GM12891 (cell line): ENCODE measurements around the gene ATP2C1.
"Not testable (repeated sequence)": the region's sequence is repeated elsewhere in the genome, so short reads cannot be mapped to it uniquely, and the experiment has no call there.

Source experiments
- DNase-seq: peaks from one replicate; pipeline ENCODE4 v3.0.0; 2011; ENCODE audit warnings: low spot score; ENCODE audit not compliant: insufficient read length
- FAIRE-seq: peaks from 2 replicates; lab custom pipeline; 2011; peaks lifted over from hg19 to GRCh38; lab: Jason Lieb, UNC
- PAX5 ChIP-seq: IDR thresholded peaks from 2 replicates; pipeline ENCODE4 v1.6.1; 2011; ENCODE audit warnings: low read length, moderate library complexity, mild to moderate bottlenecking; ENCODE audit not compliant: insufficient read depth, severe bottlenecking
- POLR2A ChIP-seq: IDR thresholded peaks from 2 replicates; pipeline ENCODE4 v1.6.1; 2011; ENCODE audit warnings: low read depth, low read length, control low read depth
- POLR2AphosphoS5 ChIP-seq: IDR thresholded peaks from 2 replicates; pipeline ENCODE4 v1.6.1; 2011; ENCODE audit warnings: low read depth, low read length, control low read depth
- POU2F2 ChIP-seq: IDR thresholded peaks from 2 replicates; pipeline ENCODE4 v1.6.1; 2011; ENCODE audit warnings: low read depth, mild to moderate bottlenecking, control low read depth, low read length, moderate library complexity
- SPI1 ChIP-seq: IDR thresholded peaks from 2 replicates; pipeline ENCODE4 v1.6.1; 2011; ENCODE audit warnings: low read depth, low read length, control low read depth
- TAF1 ChIP-seq: IDR thresholded peaks from 2 replicates; pipeline ENCODE4 v1.6.1; 2011; ENCODE audit warnings: low read depth, low read length, control low read depth

Gene ATP2C1

DNA sequence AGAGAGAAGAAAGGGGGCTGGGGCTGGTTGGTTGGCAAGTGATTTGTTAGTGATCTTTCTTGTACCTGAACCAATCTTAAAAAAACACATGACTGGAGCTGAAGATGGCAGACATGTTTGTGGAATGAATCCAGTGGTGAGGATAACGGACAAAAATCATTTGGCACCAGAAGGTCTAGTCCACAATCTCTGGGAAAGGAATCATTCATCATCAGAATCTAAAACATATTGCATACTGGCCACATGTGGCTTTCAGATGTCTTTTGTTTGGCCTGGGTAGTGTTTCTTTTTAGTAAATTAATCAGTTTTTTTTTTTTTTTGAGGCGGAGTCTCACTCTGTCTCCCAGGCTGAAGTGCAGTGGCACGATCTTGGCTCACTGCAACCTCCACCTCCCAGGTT lies 137.8 kb downstream of the ATP2C1 start:
- FAIRE-seq (no peak), DNase-seq (no peak)
- no peak for TF ChIP-seq TAF1
- no peak for TF ChIP-seq POLR2A
- no peak for TF ChIP-seq SPI1
- TF ChIP-seq POU2F2: no peak
- TF ChIP-seq PAX5: no peak
- no peak for TF ChIP-seq POLR2AphosphoS5

GRCh38 chr3:131033480-131034080 lies 139.7 kb downstream of the ATP2C1 start:
- TF ChIP-seq POLR2AphosphoS5 (no peak), SPI1 (no peak), PAX5 (no peak), TAF1 (no peak), POU2F2 (no peak), POLR2A (no peak)
- FAIRE-seq (peak; percentile 78), DNase-seq (no peak)

- TF ChIP-seq POLR2AphosphoS5: no peak
- no peak for TF ChIP-seq TAF1
- no peak for TF ChIP-seq POLR2A
- TF ChIP-seq POU2F2: no peak
- FAIRE-seq (no peak), DNase-seq (no peak)
Observed at GRCh38 chr3:131036200-131036816, 142.4 kb downstream of the ATP2C1 start.

GRCh38 chr3:131036986-131037385 lies 143.1 kb downstream of the ATP2C1 start:
- DNase-seq: no peak
- TF ChIP-seq TAF1 (no peak), SPI1 (no peak), POLR2A (no peak), POU2F2 (no peak), PAX5 (no peak), POLR2AphosphoS5 (no peak)
- no peak for FAIRE-seq

DNA sequence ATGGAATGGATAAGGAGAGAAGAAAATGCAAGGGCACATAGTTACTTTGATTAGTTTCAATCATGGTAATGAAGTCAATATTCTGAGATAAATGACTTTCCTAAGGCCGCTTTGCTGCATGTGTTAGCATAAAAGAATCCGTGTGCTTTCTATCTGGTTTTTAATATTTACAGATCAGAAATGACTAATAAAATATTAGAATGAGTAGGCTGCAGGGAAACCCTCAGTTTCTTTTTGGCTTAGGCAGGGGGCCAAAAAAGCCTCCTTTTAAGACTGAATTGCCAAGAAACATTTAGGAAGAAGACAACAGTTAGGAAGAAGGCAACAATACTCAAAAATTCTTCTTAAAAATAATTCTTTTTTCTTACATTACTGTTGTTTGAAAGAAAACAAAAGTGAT lies 144.4 kb downstream of the ATP2C1 start:
- TF ChIP-seq POLR2AphosphoS5 (no peak), POLR2A (no peak), TAF1 (no peak), SPI1 (no peak), PAX5 (no peak), POU2F2 (no peak)
- DNase-seq (no peak), FAIRE-seq (no peak)

- FAIRE-seq, DNase-seq: not testable (repeated sequence)
Observed at GRCh38 chr3:131042271-131042985, 148.5 kb downstream of the ATP2C1 start.

- TF ChIP-seq TAF1 (no peak), POLR2AphosphoS5 (no peak), SPI1 (no peak), POLR2A (no peak), POU2F2 (no peak), PAX5 (no peak)
- DNase-seq (no peak), FAIRE-seq (no peak)
Observed at GRCh38 chr3:131047582-131047981, 153.7 kb downstream of the ATP2C1 start.

- no peak for TF ChIP-seq POLR2AphosphoS5
- no peak for TF ChIP-seq TAF1
- no peak for TF ChIP-seq POU2F2
- no peak for TF ChIP-seq SPI1
- no peak for TF ChIP-seq PAX5
- no peak for TF ChIP-seq POLR2A
- no peak for FAIRE-seq
- DNase-seq: no peak
Observed at GRCh38 chr3:131048030-131048429, 154.1 kb downstream of the ATP2C1 start.

GRCh38 chr3:131050001-131050400 lies 156.1 kb downstream of the ATP2C1 start:
- FAIRE-seq (no peak), DNase-seq (no peak)
- no peak for TF ChIP-seq POLR2A
- no peak for TF ChIP-seq POLR2AphosphoS5
- no peak for TF ChIP-seq POU2F2
- TF ChIP-seq SPI1: no peak
- no peak for TF ChIP-seq PAX5
- TF ChIP-seq TAF1: no peak
